Measurements from ENCODE around the gene NXPH4. TPM values are rescaled to one million over a fixed set of nuclear protein-coding genes. Genes with fewer than 3 reads are reported as not detected.

The NXPH4 gene
- total RNA-seq, 1 experiment from 2014 or later, result 20.0 TPM

DNA sequence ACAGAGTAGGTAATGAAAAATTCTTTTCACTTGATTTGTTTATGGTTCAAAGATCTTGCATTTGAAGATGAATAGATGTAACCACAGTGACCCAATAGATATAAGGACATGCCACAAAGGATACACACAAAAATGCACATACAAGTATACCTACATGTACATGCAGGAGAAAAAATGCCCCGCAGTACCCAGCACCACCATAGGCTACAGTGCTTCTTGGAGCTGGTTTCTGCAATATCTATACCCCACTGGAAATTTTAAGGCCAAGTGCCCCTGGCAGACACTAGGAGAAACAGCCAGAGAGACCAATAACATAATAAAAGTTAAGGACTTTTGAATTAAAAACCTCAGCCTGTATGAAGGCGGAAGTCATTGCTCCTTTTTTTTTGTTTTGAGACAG is 46.5 kb downstream of the NXPH4 start:
- no peaks in the 10 kb centered on the region for H4K20me1 ChIP-seq (ENCODE audit: insufficient read depth)
- H3K4me3 ChIP-seq (replicated peaks in 1 of 2; ENCODE audit: low read depth in 1 of 2, low read length in 2 of 2), result no peak overlapping the region
- H3K9me2 ChIP-seq (ENCODE audit: insufficient read depth), result no peaks in the 10 kb centered on the region
- ChIA-PET CTCF (interaction anchor here (0.6 to 3.3 kb wide), 3 partner anchors 190 to 594 kb away, joined by 4 to 26 read pairs (median 12); partner anchors contain the start of gene INHBE), RAD21 (ENCODE audit: low non-redundant PET in 1 of 2, low total read pairs in 2 of 2, uncharacterized antibody in 2 of 2, unreplicated experiment in 2 of 2) (no interaction called here), POLR2A (no interaction called here)
- no peaks in the 10 kb centered on the region for H3K79me2 ChIP-seq (ENCODE audit: insufficient read depth, low read length)
- H3K9me3 ChIP-seq (ENCODE audit: control insufficient read depth in 1 of 2, insufficient read depth in 1 of 2, low read depth in 1 of 2, low read length in 2 of 2), result no peaks in the 10 kb centered on the region
- no peak overlapping the region for H3K4me2 ChIP-seq (ENCODE audit: low read length)
- BruUV-seq (replicated peaks), result no TSS peak
- no peak for DNase-seq (ENCODE audit: low read depth, low spot score)
- H2AFZ ChIP-seq (ENCODE audit: low read depth, low read length, poor library complexity, severe bottlenecking), result no peak overlapping the region
- H3K36me3 ChIP-seq (ENCODE audit: control insufficient read depth in 1 of 2, insufficient read depth in 2 of 2, low read length in 2 of 2), result peaks cover 9 to 11% of the 10 kb centered on the region in 2 experiments; a peak in 1 of 4 replicates
- H3K9ac ChIP-seq (ENCODE audit: low read length), result no peak overlapping the region
- TF ChIP-seq SRF (IDR thresholded peaks at IDR 0.05; ENCODE audit: low read depth) (no peak), EGR1 (IDR thresholded peaks at IDR 0.05; ENCODE audit: low read depth) (no peak)
- H3K4me1 ChIP-seq (ENCODE audit: control insufficient read depth in 1 of 2, insufficient read depth in 2 of 2, low read length in 2 of 2), result peaks cover 3 to 4% of the 10 kb centered on the region in 2 experiments; a peak in 1 of 4 replicates
- intact Hi-C loops (cut with micrococcal nuclease), result loop anchor here (1.0 kb wide), 1 partner anchor 190 kb away; no protein-coding TSS in a partner anchor
- H3K27me3 ChIP-seq (ENCODE audit: insufficient read depth, low read length), result no peaks in the 10 kb centered on the region
- no peak for ATAC-seq
- no peak overlapping the region for H3K27ac ChIP-seq (ENCODE audit: low read depth, low read length)

DNA sequence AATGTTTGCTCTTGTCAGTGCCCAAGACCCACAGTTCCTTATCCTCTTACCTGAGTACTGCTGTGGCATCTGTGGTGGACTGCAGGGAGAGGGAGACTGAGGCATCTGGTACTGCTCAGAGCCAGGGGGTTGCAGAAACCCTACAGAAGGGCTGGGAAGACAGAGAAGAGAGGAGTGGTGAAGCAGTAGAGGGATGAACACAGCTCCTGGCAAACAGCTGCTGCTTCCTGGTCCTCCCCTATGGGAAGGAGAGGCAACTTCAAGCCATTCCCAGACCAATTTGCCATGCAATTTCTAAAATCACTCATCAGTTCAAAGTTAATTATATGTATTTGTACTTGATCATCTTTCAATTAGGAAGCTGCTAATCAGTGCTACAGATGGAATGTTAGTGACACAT is 50.1 kb downstream of the NXPH4 start:
- intact Hi-C loops (cut with micrococcal nuclease), result no loop called here
- Histone ChIP-seq H3K36me3 (ENCODE audit: control insufficient read depth in 1 of 2, insufficient read depth in 2 of 2, low read length in 2 of 2) (peaks cover 8 to 10% of the 10 kb centered on the region in 2 experiments; a peak in 1 of 4 replicates), H3K9me3 (ENCODE audit: control insufficient read depth in 1 of 2, insufficient read depth in 1 of 2, low read depth in 1 of 2, low read length in 2 of 2) (no peaks in the 10 kb centered on the region), H2AFZ (ENCODE audit: low read depth, low read length, poor library complexity, severe bottlenecking) (no peak overlapping the region), H3K27ac (ENCODE audit: low read depth, low read length) (no peak overlapping the region), H3K4me1 (ENCODE audit: control insufficient read depth in 1 of 2, insufficient read depth in 2 of 2, low read length in 2 of 2) (peaks cover 3 to 4% of the 10 kb centered on the region in 2 experiments; a peak in 1 of 4 replicates), H3K27me3 (ENCODE audit: insufficient read depth, low read length) (no peaks in the 10 kb centered on the region), H3K4me3 (replicated peaks in 1 of 2; ENCODE audit: low read depth in 1 of 2, low read length in 2 of 2) (no peak overlapping the region), H3K9me2 (ENCODE audit: insufficient read depth) (no peaks in the 10 kb centered on the region), H3K4me2 (ENCODE audit: low read length) (no peak overlapping the region), H4K20me1 (ENCODE audit: insufficient read depth) (no peaks in the 10 kb centered on the region), H3K9ac (ENCODE audit: low read length) (no peak overlapping the region), H3K79me2 (ENCODE audit: insufficient read depth, low read length) (no peaks in the 10 kb centered on the region)
- ATAC-seq (no peak), DNase-seq (ENCODE audit: low read depth, low spot score) (no peak)
- no peak for TF ChIP-seq ATF3 (IDR thresholded peaks at IDR 0.05)
- TF ChIP-seq REST (IDR thresholded peaks at IDR 0.05; ENCODE audit: low read depth), result no peak
- no peak for TF ChIP-seq ELF1 (IDR thresholded peaks at IDR 0.05; ENCODE audit: borderline replicate concordance, low read depth)
- TF ChIP-seq POLR2A (IDR thresholded peaks at IDR 0.05; ENCODE audit: borderline replicate concordance, extremely low read depth, insufficient read depth, insufficient read length), result no peak
- no TSS peak for BruUV-seq (replicated peaks)
- ChIA-PET RAD21 (ENCODE audit: low non-redundant PET in 1 of 2, low total read pairs in 2 of 2, uncharacterized antibody in 2 of 2, unreplicated experiment in 2 of 2) (no interaction called here), POLR2A (no interaction called here), CTCF (interaction anchor here (1.1 to 1.9 kb wide), 3 partner anchors 10 to 186 kb away, joined by 3 to 6 read pairs (median 3); no protein-coding TSS in a partner anchor)

Data from HCT116 (cell line).